HEK293 (cell line): ENCODE data around the gene OR6K3.

ENCODE experiments used
- CTCF ChIP-seq: fragments of 450-650 bp; formaldehyde crosslinking; IDR thresholded peaks from 2 replicates; pipeline ENCODE4 v1.5.1; 2016; ENCODE audit warnings: missing biosample characterization, missing genetic modification characterization
- ZNF266 ChIP-seq: fragments of 450-650 bp; formaldehyde crosslinking; IDR thresholded peaks from 2 replicates; pipeline ENCODE4 v1.5.1; 2016; ENCODE audit warnings: missing biosample characterization, missing genetic modification characterization, low read depth
- ZNF658 ChIP-seq: fragments of 450-650 bp; formaldehyde crosslinking; IDR thresholded peaks from 2 replicates; pipeline ENCODE4; 2016; ENCODE audit warnings: missing biosample characterization, missing genetic modification characterization
- TF ChIP-seq, protein P1 (sequence below): IDR thresholded peaks from 2 replicates; pipeline ENCODE4 v1.6.1; 2011; ENCODE audit warnings: mild to moderate bottlenecking, low read depth, low read length, borderline replicate concordance

DNA sequence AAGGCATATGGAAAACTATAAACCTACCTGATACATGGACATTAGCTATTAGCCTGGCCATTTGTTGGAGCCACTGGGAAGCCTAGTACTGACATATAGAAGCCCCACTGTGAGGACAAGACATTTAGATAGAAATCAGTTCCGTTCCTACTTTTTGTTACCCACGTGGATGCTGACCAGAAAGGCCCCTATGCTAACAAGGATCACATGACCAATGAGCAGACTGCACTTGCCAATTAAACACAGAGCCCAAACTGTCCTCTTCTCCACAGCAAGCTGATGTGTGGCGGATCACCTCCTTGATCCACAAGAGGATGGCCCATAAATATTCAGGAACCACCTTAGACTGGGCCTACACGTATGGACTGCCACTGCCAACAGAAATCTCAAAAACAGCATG is 11.2 kb upstream of the OR6K3 start:
- TF ChIP-seq, protein P1, sequence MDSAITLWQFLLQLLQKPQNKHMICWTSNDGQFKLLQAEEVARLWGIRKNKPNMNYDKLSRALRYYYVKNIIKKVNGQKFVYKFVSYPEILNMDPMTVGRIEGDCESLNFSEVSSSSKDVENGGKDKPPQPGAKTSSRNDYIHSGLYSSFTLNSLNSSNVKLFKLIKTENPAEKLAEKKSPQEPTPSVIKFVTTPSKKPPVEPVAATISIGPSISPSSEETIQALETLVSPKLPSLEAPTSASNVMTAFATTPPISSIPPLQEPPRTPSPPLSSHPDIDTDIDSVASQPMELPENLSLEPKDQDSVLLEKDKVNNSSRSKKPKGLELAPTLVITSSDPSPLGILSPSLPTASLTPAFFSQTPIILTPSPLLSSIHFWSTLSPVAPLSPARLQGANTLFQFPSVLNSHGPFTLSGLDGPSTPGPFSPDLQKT, result no peak
- TF ChIP-seq ZNF266 (tag by site-specific recombination) (no peak), CTCF (no peak), ZNF658 (tag by site-specific recombination) (no peak)
